ENCODE data around the gene CD163.
"Not testable (repeated sequence)": the region's sequence is repeated elsewhere in the genome, so short reads cannot be mapped to it uniquely, and the experiment has no call there.

Gene CD163

GRCh38 chr12:7451756-7452155, 51.8 kb downstream of the CD163 start:
- no peak overlapping the region for H3K4me3 ChIP-seq (ENCODE audit: low read depth, low read length)
- TF ChIP-seq CTCF (IDR thresholded peaks at IDR 0.05; ENCODE audit: low read depth, low read length), result no peak

GRCh38 chr12:7450667-7451066, 52.9 kb downstream of the CD163 start:
- TF ChIP-seq CTCF (IDR thresholded peaks at IDR 0.05; ENCODE audit: low read depth, low read length), result no peak

GRCh38 chr12:7448099-7448498, 55.5 kb downstream of the CD163 start:
- no peak for TF ChIP-seq CTCF (IDR thresholded peaks at IDR 0.05; ENCODE audit: low read depth, low read length)
- no peak overlapping the region for H3K4me3 ChIP-seq (ENCODE audit: low read depth, low read length)

More at GRCh38 chr12:7450667-7451066, 52.9 kb downstream of the CD163 start:
- no peak overlapping the region for H3K4me3 ChIP-seq (ENCODE audit: low read depth, low read length)

GRCh38 chr12:7444537-7444936, 59.0 kb downstream of the CD163 start:
- no peak for TF ChIP-seq CTCF (IDR thresholded peaks at IDR 0.05; ENCODE audit: low read depth, low read length)
- H3K4me3 ChIP-seq (ENCODE audit: low read depth, low read length), result no peak overlapping the region

- TF ChIP-seq CTCF (IDR thresholded peaks at IDR 0.05; ENCODE audit: low read depth, low read length), result no peak
- H3K4me3 ChIP-seq (ENCODE audit: low read depth, low read length), result no peak within 1 kb of the TSS
These were observed 59.5 kb downstream of the CD163 start, which contains the start of gene CD163L1 for GRCh38 chr12:7444076-7444475. CD163L1 (minus strand) TSS chr12:7444153; CDS start chr12:7444127, 26 bp downstream.

GRCh38 chr12:7441216-7441615, 62.4 kb downstream of the CD163 start:
- TF ChIP-seq CTCF (IDR thresholded peaks at IDR 0.05; ENCODE audit: low read depth, low read length), result no peak
- H3K4me3 ChIP-seq (ENCODE audit: low read depth, low read length), result no peak overlapping the region

GRCh38 chr12:7439579-7440505, 63.7 kb downstream of the CD163 start:
- TF ChIP-seq CTCF (IDR thresholded peaks at IDR 0.05; ENCODE audit: low read depth, low read length), result no peak

GRCh38 chr12:7438291-7438995, 65.1 kb downstream of the CD163 start:
- not testable (repeated sequence) for H3K4me3 ChIP-seq (ENCODE audit: low read depth, low read length)

More at GRCh38 chr12:7439579-7440505, 63.7 kb downstream of the CD163 start:
- H3K4me3 ChIP-seq (ENCODE audit: low read depth, low read length), result no peak overlapping the region

GRCh38 chr12:7437494-7437893, 66.1 kb downstream of the CD163 start:
- H3K4me3 ChIP-seq (ENCODE audit: low read depth, low read length), result not testable (repeated sequence)

Measured in WI38 (cell line).